Activated T-cell treated with anti-CD3 and anti-CD28 coated beads for 48 hours (primary cell): ENCODE measurements around the gene DLL1.

Experiments
- DNase-seq: peaks from one replicate; pipeline ENCODE4 v3.0.0-alpha.2; 2020; ENCODE audit warnings: low read depth

The DLL1 gene

DNA sequence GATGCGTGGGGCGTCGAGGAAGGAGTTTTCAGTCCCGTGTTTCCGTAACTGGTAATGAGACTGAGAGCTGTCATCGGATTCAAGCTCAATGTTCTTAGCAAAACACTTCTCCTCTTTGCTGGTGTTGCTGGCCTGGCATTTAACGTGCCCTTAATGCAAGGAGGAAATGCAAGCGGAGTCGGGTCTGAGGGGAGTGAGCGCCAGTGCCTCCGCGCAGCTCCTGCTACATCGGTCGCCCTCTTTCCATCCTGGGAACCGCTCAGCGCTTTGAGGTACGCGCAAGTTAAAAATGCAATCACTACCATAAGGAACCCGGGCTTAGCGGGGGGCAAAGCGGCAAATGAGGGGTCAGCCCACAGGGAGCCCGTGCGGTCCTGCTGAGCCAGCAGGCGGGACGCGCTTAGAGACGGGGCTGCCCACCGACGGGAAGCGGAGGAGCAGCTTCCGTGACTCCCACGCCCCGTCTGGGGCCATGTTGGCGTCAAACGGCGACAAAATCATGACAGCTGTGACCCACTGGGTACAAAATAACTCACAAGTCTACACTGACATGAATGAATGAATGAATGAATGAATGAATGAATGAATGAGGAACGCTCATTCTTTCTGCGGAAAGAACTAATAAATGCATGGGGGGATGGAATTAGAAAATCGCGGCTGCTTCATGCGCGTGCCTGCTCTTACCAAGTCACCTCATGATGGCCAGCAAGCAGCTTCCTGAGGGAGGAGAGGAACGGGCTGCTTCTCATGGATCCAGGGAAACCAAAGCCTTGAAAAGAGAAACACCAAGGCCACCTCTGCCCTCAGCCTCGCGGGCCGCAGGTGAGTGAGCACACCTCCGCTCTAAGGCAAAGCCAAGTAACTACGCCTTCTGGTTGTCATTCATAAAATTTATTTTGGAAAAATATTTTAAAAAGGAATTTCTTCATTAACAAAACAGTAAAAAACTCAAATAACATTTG is 9.3 kb downstream of the DLL1 start:
- no peak for DNase-seq

DNA sequence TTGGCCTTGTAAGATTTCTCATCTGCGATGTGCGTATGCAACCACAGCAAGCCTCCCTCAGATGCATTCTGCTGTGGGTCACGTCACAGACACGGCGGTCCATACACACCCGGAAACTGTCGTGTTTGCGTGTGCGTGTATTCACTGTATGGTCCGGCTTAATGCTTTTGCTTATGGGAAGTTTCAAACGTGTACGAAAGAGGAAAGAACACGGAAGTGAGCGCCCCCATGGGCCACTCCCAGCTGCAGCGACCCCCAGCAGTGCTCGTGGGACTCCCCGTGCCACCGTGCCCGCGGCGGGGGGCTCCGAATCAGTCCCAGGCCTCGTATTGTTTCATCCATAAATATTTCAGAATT is 10.2 kb downstream of the DLL1 start:
- no peak for DNase-seq

DNA sequence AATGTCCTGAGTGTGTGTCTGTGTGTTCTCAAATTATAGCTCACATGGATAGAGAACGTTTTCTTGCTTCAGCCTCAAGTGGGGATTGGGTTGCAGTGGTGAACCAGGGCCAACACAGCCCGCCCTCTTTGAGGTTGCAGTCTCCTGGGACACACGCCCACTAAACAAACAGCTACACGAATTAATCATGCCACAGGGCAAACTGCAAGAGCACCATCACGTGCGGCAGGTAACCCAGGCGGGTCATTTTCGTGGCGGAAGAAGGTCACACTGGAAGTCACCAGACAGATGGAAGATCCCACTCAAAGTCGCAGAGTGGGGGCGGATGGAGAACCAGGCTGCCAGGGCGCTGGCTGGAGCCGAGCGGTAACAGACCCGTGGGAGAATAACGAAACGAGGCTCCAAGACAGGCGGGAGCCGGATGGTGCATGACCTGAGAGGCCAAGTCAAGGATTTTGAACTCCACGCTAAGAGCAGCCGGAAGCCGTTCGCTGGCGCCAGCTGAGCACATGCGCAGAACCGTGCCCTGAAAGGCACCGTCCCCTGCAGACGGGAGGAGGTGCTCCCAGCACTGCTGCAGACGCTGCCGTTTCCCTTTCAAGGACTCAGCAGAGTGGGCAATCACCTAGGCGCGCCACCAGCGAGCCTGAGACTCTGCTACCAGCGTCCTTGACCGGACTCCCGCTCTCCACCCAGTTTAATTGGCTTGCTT is 10.7 kb downstream of the DLL1 start:
- no peak for DNase-seq

DNA sequence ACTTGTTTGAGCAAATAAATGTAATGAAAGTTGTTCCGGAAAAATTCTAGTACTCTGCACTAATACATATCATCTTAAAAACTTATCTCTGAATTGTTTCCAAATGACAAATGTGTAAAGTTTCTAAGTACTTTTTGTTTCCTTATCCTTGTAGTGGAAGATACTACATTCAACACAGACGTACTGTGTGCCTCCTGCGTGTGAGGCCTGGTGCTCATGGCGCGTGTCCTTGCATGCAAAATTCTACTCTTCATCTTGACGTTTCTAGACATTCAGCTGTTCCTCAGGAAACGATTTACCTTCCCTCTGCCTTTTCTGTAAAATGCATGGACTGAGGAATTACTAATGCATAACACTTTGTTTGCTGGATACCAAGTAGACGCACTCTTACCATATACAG is 11.5 kb downstream of the DLL1 start:
- DNase-seq = no peak

DNA sequence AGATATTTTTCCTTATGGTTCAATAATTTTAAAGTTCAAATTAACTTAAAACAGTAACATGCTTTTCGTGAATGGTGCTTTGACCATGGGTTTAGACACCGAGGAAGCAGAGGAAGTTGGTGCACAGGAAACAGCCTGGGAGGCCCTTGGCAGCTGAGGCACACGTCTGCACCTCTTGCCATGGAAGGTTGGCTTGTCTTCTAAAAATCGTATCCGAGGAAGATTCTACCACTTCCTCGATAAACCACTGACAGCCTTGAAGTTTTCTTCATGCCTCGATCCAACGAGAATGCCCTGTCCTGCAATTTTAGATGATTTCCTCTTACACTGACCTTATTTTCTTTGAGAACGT is 12.2 kb downstream of the DLL1 start:
- no peak for DNase-seq

DNA sequence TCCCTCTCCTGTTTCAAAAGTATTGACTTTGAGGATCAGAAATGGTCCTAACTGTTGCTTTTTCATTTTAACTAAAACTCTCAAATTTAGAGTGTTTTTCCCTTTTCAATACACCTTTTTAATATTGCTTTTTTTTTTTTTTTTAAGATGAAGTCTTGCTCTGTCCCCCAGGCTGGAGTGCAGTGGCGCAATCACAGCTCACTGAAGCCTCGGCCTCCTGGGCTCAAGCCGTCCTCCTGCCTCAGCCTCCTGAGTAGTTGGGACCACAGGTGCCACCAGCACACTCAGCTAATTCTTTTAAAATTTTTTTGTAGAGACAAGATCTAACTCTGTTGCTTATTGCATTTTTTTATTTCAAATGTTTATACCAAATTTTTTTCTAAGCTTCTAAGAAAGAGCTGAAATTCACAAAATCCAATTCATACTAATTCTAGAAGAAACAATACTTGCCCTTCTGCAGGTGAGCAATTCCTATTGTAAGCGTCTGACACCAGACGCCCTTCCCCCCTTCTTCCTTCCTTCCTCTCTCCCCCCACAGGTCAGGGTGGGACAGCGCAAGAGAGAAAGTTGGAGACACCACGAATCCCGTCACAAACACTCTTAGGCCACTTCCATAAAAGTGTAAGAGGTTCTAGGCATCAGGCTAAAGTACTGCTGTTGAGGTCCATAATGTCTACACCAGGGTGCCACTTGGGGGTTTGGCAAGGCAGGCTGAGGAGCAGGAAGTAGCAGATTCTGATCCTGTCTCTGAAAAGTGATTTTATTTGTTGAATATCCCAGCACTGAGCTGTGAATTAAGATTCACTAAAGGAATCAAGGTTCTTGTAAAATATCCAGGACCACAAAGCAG is 12.8 kb downstream of the DLL1 start:
- no peak for DNase-seq

DNA sequence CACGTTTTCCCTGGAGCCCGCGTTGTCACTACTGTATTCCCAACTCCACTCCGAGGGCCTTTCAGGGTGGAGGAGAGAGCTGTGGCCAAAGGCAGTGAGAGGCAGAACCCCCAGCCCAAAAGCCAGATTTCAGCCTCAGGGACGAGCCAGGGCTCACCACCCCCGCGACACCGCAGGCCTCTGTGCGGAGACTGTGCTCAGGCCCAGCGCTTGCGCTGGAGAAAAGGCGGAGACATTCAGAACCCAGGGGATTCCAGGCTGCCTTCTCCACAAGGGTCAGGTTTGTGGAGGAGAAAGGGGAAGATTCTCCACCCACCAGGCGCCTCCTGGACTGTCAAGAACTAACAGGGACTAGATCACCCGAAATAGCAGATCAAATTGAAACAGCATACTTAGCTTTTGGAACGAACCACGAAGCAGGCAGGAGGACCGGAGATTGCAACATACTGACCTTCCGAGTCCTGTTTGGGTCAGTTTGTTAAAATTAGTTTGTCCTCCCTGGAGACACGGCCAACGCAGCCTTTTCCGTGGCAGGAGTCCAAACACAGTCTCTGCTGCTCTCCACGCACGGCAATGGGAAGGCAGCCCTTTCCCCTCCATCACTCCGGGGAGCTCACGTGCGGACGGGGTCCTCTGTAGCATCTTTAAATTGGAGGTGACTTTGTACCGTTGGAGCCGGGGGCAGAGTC is 14.4 kb downstream of the DLL1 start:
- no peak for DNase-seq

DNA sequence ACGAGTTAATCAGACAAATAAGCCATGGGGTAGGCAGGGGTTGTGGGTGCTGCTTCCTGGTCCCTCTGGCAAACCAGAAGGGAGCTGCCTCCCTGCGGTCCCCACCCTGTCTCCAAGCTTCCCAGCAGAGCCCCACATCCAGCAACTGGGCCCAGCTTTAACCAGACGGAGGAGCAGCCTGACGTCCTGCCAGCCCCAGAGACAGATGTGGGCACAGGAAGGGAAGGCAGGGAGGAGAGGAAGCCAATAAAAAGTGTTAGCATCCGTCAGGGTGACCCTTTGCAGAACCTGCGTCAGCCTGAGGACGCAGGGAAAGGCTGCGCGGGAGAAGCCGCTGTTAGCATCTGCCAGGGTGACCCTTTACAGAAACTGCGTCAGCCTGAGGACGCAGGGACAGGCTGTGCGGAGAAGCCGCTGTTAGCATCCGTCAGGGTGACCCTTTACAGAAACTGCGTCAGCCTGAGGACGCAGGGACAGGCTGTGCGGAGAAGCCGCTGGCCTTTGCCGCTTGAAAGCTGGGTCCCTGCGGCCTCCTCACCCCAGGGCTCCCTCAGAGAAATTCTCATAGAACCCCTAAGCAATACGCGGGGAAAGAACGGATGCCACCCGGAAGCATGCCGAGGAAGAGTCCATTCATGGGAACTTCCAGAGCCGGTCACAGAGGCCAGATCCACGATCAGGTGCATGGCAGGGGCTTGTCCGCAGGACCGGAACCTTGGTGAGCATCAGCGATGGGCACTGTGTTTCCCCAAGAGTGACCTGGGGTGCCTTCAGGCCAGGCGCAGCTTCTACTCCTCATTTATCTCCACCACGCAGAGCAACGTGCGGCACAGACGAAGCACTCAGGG is 15.9 kb downstream of the DLL1 start:
- DNase-seq = no peak

DNA sequence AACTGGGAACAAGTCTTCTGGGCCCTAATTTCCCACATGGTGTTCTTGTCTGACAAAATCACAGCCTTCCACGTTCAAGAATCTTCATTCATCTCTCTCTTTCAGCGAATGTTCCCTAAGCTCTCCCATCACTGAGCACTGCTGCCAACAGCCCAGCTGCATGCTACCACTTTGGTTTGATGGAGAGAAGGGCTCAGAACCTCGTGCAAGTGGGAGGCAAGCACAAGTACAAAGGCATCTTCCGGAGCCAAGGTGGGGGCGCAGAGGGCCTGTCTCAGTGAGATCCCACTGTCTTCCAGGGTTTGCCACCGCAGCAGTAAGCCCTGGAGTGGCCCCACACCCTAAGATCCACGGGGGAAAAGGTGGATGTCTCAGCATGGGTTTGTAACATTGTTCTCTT is 17.2 kb downstream of the DLL1 start:
- no peak for DNase-seq

DNA sequence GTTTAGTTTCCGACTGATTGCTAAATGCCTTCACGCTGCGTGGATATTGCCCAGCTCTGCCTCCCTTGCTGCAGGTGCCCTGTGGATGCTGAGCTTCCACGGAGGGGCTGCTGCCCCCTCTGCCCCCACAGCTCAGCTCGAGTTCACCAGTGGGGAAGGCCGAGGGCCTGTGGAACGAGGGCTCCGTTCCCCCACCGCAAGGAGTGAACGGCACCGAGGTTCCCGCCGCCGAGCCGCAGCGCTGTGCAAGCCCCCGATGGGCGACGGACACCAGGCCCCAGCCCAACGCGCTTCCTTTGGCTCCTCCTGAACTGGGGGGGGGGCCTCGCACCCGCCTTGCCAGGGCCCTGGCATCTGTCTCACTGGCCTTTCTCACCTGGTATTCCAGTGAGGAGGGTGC is 17.7 kb downstream of the DLL1 start:
- no peak for DNase-seq

DNA sequence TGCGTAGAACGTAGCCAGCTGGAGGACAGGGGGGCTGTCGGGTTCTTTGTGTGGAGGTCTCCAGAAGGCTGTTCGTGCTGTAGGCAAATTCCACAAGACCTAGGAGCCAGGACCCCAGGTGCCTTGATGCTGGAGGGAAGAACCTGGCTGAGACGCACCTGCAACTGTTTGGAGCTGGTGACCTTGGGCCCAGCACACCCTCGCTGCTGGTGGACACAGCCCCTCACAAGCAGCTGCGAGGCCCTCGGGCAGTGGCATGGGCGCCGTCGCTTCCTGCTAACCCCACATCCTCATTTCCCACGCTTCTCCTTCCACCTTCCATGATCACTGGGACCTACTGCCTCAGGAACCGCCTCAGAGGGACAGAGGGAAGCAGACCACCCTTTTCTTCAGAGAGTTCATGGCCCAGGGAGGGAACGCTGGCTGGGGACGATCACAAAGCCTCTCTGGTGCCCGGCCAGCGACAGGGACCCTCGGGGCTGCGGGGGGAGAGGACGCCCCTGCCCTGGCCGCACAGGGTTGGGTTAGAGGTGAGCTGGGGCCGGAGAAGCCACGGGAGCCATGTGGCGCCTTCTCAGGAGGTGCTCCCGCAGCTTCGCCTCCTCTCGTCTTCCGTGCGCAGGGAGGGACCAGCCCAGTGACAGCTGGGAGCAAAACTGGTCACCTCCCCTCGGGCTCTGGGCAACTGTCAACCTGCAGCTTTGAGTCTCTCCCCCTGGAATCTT is 18.4 kb downstream of the DLL1 start:
- DNase-seq = no peak

DNA sequence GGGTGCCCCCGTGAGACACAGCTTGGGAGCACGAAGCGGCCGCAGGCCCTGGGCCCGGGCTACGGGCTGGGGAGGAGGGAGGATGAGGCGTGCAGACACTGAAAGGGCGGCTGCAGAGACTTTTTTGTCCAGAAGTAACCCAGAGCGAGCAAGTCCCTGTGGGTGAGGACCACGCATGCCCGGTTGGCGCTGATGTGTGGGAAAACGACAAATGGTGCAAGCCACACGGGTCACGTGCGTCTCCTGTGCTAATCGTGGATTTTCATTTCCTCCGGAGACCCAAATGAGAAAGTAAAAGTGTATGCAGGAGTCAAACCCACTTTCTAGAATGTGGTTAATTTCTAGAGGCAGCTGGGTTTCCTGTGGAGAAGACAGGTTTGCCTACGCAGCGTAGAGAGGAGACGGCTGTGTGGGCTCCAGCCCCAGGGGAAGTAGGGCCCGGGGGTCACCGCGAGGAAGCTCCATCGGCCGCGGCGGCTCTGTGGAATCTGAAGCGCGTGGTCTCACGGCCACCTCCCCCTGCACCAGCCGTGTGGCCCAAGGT is 19.0 kb downstream of the DLL1 start:
- peak; percentile 64 for DNase-seq

DNA sequence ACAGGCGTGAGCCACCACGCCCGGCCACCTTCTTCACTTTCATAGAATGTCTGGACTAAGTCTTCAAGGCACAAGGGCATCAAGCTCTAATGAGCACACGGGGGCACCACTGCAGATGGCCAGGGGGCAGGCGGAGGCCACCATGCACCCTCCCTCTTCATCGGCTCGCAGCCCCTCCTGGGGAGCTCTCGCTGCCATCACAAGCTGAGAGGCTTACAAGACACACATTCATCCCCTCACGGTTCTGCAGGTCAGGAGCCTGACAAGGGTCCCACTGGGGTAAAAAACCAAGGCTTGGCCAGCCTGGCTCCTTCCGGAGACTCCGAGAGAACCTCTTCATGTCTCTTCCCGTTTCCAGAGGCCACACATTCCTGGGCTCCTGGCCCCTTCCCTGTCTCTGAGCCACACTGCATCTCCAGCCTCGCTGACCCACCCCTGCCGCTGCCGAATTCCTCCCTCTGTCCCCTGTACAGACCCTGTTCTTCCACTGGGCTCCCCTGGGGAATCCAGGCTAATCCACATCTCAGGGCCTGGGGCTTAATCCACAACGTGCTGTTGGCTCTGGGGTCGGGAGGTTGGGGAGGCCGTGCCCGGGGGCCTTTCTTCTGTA is 19.8 kb downstream of the DLL1 start:
- DNase-seq = no peak

DNA sequence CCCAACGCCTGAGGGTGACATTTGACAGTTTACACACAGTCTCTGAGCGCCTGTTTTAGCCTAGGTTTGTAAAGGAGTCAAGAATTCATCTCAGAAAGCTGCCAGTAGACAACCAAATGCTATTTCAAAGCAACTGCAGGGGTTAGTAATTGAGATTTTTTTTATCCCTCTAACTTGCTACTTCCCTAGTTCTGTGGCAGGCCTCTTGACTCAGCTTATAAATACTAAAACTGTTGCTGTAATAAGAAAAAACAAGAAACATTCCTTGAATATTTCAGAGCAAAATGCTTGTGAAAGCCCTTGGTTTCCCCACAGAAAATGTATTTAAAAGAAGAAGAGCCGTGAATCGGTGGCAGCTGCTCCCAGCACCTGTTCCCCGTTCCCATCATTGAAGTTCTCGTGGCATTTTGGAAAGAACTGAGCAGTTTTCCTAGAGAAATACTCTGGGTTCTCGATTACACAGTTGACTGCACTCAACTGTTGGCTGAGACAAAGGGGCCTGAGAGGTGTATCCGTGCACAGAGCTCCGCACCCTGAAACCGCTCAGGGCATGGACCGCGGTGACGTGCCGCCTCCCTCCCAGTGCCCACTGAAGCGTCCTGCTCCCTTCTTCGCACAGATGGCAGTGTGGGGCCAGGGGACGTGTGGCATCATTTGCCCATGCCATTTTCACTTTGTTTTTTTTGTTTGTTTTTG is 20.9 kb downstream of the DLL1 start:
- DNase-seq = no peak

DNA sequence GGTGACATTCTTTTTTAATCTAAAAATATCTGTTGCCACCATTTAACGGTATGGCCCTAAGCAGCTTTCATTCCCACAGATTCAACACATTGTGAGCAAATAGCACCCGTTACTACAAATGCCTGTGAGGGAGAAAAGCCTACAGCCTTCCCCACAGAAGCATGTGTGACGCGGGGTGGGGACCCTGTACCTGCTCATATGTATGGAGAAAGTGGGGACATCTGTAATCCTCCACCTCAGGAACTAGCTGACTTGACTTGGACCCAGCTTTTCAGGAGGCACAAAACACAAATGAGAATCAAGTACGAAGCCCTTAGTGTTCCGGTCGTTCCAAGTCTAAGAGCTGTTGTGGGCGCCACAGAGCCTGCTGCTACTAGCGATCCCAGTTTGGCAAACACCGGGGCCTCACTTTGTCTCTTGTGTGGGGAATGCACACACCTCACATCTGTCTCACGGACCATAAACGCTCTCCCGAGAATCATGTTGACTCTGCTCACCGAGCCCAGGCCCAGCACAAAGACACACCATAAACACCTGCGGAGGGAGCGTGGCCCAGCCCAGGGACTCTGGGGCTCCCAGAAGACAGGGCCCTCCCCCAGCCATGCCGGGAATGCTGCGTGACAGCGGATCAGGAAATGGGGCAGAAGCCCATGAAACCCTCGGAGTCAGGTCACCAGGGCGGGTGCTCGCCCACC is 21.6 kb downstream of the DLL1 start:
- no peak for DNase-seq

DNA sequence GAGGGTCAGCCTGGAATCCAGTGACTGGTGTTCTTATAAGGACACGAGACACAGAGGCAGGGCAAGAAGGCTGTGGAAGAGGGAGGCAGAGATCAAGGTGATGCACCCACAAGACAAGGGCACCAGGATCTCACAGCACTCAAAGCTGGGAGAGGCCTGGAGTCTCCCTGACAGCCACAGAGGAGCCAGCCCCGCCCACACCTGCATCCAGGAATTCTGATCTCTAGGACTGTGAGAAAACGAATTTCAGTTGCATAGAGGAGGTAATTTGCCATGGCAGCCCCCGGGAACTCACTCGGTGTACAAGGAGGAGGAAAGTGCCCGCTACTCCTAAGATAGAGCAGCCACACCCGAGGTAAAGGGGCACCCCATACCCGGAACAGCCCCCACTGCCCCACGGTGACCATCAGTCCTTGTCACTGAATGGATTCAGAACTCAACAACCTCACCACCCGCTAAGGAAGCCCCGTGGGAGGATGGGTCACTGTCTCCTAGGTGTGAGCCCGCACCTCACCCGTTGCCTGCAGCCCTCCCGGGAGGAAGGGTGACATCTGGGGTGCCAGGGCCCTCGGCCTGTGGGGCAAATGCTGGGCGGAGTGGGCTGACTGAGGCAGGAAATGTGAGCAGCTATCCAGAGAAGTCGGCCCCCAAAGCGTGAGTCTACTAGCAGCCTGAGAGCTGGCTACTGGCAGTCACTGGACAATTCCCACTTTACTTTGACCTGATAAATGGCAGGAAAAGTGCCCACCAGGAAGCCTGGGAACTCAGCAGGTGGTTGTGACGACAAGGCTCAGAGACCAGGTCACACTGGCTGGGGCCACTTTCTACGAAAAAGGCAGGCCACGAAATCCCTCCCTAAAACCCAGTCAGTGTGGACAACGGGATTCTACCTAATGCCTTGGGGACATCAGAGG is 22.4 kb downstream of the DLL1 start:
- no peak for DNase-seq

DNA sequence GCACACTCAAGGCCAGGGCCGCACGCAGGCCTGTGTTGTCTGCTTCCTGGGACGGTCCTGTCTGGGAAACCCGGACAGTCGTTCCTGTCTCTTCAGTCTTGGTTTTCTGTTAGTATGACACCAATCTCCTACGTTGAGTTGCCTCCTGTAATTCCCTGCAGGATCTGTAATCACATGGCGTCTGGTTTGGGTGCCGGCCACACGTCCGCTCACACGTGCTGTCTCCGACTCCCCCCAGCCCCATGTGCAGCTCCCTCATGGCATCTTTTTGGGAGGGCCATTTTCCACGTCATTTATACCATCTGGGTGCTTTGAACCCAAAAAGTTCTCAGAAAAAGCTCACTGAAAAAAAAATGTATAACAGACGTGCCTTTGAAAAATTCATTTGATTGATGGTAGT is 23.2 kb downstream of the DLL1 start:
- DNase-seq = no peak
